HUES48 (cell line): ENCODE results near the gene RAG1.
A peak's percentile ranks its signal among the peaks of the same experiment; 100 is the strongest.
"Not testable (repeated sequence)": the region's sequence is repeated elsewhere in the genome, so short reads cannot be mapped to it uniquely, and the experiment has no call there.

ENCODE experiments used
- H3K27ac ChIP-seq: one replicate; pipeline ENCODE4 v1.7.0; 2013; ENCODE audit warnings: low read depth, low read length, inconsistent platforms
- H3K27me3 ChIP-seq: 2 replicates; pipeline ENCODE4 v1.6.1; 2013; ENCODE audit warnings: mild to moderate bottlenecking, low read length; ENCODE audit not compliant: control insufficient read depth, insufficient read depth
- H3K36me3 ChIP-seq: 2 replicates; pipeline ENCODE4 v1.6.1; 2013; ENCODE audit warnings: low read length; ENCODE audit not compliant: control insufficient read depth, insufficient read depth
- H3K4me1 ChIP-seq: 2 replicates; pipeline ENCODE4 v1.6.1; 2013; ENCODE audit warnings: mild to moderate bottlenecking, low read length; ENCODE audit not compliant: control insufficient read depth, insufficient read depth
- H3K4me3 ChIP-seq: 2 replicates; pipeline ENCODE4 v1.5.1; 2013; ENCODE audit warnings: mild to moderate bottlenecking, low read depth, low read length
- H3K9ac ChIP-seq: 2 replicates; pipeline ENCODE4 v1.6.1; 2013; ENCODE audit warnings: mild to moderate bottlenecking, low read depth, low read length, moderate library complexity
- H3K9me3 ChIP-seq: 2 replicates; pipeline ENCODE4 v1.6.1; 2013; ENCODE audit warnings: low read length; ENCODE audit not compliant: control insufficient read depth, insufficient read depth

The RAG1 gene

DNA sequence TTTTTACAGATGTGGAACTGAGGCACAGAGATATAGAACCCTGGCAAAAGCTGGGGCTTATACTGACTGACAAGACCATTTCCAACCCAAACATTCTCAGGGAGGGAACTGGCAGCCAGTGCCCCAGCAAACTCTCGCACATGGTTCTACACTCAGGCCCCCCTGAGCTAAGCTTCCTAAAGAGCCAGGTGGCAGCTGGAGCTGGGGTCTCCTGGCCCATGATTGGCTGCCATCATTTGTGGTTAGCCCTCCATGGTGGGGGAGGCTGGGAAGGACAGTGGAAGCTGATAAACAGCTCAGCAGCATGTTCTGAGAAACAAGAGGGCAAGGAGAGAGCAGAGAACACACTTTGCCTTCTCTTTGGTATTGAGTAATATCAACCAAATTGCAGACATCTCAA is at the start of gene RAG1:
TSS of gene RAG1 (plus strand) at position 314 of the 400 bp plus-strand sequence. CDS start 5,298 bp downstream, outside the sequence.
- Histone ChIP-seq H3K27ac (no peak within 1 kb of the TSS), H3K36me3 (no peaks in the 10 kb centered on the region), H3K4me1 (no peaks in the 10 kb centered on the region), H3K9ac (no peak within 1 kb of the TSS), H3K4me3 (no peak within 1 kb of the TSS), H3K9me3 (no peaks in the 10 kb centered on the region), H3K27me3 (no peaks in the 10 kb centered on the region)

DNA sequence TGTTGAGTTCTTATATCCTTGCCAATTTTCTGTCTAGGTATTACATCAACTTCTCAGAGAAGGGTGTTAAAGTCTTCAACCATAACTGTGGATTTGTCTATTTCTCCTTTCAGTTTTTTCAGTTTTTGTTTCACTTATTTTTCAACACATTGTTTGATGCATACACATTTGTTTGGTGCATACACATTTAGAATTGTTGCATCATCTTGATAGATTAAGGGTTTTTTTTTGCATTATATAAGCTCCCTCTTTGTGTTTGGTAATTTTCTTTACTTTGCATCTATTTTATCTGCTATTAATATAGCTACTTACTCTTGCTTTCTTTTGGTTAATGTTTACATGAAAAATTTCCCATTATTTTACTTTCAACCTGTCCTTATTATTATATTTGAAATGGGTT is 37.0 kb upstream of the RAG1 start:
- Histone ChIP-seq H3K27ac (no peak overlapping the region), H3K9me3 (peaks cover 2% of the 10 kb centered on the region; the same call in 1 of the 2 replicates), H3K36me3 (no peaks in the 10 kb centered on the region), H3K9ac (no peak overlapping the region), H3K4me3 (no peak overlapping the region), H3K4me1 (no peaks in the 10 kb centered on the region; the same call in 1 of the 2 replicates), H3K27me3 (no peaks in the 10 kb centered on the region)

DNA sequence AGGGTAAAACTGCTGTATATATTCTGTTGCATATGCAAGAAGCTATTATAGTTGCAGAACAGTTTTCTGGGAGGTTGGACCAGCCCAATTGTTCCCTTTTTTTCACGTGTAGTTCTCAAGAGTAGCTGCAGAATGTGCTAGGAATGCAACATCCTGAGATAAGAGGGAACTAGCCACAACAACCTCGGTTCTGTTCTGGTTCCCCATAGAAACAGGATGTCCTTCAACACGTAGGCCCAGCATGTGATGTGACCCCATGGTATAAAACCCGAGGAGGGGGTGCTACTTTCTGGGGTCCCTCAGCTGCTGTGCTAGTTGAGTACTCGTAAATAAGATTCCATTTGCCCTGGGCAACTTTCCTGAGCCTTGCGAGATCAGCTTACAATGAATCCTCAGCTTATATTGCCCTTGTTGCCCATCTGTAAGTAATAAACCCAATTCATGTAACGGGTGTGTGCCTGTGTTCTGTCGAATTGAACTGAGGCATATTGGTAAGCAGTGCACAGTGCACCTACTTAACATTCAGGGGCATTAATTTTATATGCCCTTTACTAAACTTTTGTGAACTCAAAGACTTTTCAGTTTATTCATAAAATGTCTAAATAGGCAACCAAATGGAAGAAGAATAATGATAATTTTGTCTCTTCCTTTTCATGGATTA is 34.7 kb upstream of the RAG1 start:
- no peak overlapping the region for H3K27ac ChIP-seq
- no peak overlapping the region for H3K4me3 ChIP-seq
- H3K36me3 ChIP-seq, result no peaks in the 10 kb centered on the region
- no peaks in the 10 kb centered on the region; the same call in 1 of the 2 replicates for H3K4me1 ChIP-seq
- no peaks in the 10 kb centered on the region for H3K9me3 ChIP-seq
- no peak overlapping the region for H3K9ac ChIP-seq
- H3K27me3 ChIP-seq, result no peaks in the 10 kb centered on the region

DNA sequence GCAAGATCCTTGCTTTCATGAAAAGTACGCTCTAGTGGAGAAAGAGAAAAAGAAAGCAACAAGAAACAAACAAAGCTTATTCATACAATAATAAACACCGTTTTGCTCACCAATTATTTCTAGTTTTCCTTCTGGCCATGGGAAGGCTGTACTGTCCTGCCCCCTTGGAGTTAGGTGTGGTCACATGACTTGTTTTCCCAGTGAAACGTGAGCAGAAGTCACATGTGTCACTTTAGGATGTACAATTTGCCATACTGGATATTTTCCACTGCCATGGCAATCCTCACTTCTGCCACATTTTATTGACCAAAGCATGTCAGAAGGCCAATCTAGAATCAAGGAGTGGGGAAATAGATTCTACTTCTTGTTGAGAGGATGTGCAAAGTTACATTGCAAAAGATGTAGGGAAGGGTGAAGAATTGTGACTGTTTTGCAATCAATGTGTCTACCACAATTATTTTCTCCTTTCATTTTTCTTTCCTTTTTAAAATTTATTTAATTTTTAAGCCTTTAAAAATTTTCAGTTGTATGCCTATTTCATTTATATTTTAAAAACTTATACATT is 33.4 kb upstream of the RAG1 start:
- Histone ChIP-seq H3K9ac (no peak overlapping the region), H3K4me3 (no peak overlapping the region), H3K36me3 (no peaks in the 10 kb centered on the region), H3K4me1 (no peaks in the 10 kb centered on the region; the same call in 1 of the 2 replicates), H3K27ac (no peak overlapping the region), H3K9me3 (no peaks in the 10 kb centered on the region), H3K27me3 (no peaks in the 10 kb centered on the region)

DNA sequence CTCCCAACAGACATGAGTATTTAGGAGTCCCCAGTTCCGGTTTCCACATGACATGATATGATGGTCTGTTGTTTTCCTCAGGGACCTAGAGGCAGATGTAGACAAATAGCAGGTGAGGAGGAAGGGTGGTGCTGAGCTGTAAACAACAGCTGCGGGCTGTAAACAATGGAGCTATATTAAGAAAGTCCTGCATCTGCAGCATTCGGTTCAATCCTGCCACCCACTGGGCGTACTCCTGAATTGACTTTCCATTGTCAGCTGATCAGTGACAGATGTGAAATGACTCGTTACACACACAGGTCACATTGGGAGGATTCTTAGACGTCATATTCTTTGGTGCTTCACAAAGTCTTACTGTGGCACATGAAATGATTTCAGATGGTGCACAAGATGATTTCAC is 26.8 kb upstream of the RAG1 start:
- H3K27me3 ChIP-seq, result no peaks in the 10 kb centered on the region
- no peaks in the 10 kb centered on the region for H3K36me3 ChIP-seq
- H3K4me3 ChIP-seq, result no peak overlapping the region
- H3K27ac ChIP-seq, result peak overlapping the region; percentile 14
- H3K4me1 ChIP-seq, result peaks cover 4% of the 10 kb centered on the region; the same call in 1 of the 2 replicates
- no peak overlapping the region for H3K9ac ChIP-seq
- no peaks in the 10 kb centered on the region for H3K9me3 ChIP-seq

DNA sequence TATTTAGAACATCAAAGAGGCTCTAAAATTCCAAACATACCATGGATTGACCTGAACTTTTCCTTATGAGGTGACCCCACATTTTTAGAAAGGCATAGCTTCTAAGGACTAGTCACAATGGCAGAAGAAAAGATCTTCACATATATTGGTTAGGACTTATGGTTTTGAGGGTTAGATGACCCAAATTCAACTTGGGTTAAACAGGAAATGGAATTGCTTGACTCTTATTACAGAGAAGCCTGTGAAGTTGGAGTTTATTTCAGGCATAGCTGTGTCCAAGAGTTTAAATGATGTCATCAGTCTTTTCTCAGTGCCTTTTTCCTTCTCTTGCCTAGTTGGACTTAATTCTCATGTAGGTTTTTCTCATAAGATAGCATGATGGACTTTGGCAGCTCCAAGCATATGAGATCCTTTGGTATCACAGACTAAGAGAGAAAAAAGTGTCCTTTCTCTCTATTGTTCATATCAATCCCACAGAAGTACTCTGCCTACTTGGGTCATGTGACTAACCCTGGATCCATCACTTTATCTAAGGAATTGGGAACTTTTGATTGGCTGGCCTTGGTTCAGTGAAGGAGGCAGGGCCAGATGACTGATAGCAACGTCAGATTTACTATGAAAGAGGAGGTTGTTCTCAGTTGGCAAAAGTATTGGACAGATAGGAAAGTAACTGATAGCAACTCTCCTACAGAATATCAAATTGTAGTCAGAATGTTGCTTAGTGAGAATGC is 17.3 kb upstream of the RAG1 start:
- Histone ChIP-seq H3K9me3 (no peaks in the 10 kb centered on the region; the same call in 1 of the 2 replicates), H3K4me3 (no peak overlapping the region), H3K27me3 (no peaks in the 10 kb centered on the region), H3K27ac (no peak overlapping the region), H3K36me3 (no peaks in the 10 kb centered on the region), H3K9ac (no peak overlapping the region), H3K4me1 (no peaks in the 10 kb centered on the region)

DNA sequence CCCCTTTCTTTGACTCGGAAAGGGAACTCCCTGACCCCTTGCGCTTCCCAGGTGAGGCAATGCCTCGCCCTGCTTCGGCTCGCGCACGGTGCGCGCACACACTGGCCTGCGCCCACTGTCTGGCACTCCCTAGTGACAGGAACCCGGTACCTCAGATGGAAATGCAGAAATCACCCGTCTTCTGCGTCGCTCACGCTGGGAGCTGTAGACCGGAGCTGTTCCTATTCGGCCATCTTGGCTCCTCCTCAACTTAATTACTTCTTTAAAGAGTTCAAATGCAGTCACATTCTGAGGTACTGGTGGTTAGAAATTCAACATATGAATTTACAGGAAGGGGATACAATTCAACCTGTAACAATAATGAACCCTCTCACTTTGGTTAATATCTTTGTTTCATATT is 10.4 kb upstream of the RAG1 start:
- not testable (repeated sequence) for H3K36me3 ChIP-seq, H3K9me3 ChIP-seq, H3K27me3 ChIP-seq, H3K27ac ChIP-seq, H3K4me1 ChIP-seq, H3K9ac ChIP-seq
- peak overlapping the region; percentile 9; the same call in 1 of the 2 replicates for H3K4me3 ChIP-seq

DNA sequence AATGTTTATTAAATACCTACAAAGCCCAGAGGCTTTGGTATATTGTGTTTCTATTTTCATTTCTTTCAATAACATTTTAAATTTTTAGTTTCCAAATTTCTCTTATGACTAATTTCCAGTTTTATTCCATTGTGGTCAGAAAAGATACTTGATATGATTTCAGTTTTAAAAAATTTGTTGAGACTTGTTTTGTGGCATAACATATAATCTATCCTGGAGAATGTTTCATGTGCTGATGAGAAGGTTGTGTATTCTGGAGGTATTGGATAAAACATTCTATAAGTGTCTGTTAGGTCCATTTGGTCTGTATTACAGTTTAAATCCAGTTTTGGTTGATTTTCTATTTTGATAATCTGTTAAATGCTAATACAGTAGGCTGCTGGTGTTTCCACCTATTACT is 9.8 kb upstream of the RAG1 start:
- no peaks in the 10 kb centered on the region for H3K4me1 ChIP-seq
- no peak overlapping the region for H3K9ac ChIP-seq
- no peak overlapping the region for H3K27ac ChIP-seq
- H3K36me3 ChIP-seq, result no peaks in the 10 kb centered on the region
- H3K27me3 ChIP-seq, result no peaks in the 10 kb centered on the region; the same call in 1 of the 2 replicates
- 0 out of 2 replicates have a peak overlapping the region, but pooled peaks have one; percentile 9 for H3K4me3 ChIP-seq
- peaks cover 6% of the 10 kb centered on the region for H3K9me3 ChIP-seq

DNA sequence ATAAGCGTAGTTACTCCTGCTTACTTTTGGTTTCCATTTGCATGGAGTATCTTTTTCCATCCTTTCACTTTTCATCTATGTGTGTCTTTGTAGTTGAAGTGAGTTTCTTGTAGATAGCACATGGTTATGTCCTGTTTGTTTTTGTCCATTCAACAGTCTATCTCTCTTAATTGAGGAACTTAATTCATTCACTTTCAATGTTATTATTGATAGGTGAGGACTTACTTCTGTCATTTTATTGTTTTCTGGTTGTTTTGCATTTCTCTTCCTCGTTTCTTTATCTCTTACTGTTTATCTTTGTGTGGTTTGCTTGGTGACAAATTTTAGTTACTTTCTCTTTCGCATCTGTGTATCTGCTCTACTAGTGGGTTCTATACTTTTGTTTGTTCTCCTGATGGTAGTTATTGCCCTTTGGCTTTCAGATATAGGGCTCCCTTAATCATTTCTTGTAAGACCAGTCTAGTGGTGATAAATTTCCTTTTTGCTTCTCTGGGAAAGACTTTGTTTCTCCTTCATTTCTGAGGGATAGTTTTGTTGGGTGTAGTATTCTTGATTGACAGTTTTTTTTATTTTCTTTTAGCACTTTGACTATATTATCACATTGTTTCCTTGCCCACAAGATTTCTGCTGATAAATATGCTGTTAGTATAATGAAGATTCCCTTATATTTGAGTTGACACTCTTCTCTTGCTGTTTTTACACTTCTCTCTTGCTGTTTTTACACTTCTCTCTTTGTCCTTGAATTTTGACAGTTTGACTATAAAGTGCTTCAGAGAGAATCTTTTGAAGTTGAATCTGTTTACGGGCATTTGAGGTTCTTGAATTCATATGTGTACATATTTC is 9.0 kb upstream of the RAG1 start:
- H3K9me3 ChIP-seq, result peaks cover 6% of the 10 kb centered on the region

DNA sequence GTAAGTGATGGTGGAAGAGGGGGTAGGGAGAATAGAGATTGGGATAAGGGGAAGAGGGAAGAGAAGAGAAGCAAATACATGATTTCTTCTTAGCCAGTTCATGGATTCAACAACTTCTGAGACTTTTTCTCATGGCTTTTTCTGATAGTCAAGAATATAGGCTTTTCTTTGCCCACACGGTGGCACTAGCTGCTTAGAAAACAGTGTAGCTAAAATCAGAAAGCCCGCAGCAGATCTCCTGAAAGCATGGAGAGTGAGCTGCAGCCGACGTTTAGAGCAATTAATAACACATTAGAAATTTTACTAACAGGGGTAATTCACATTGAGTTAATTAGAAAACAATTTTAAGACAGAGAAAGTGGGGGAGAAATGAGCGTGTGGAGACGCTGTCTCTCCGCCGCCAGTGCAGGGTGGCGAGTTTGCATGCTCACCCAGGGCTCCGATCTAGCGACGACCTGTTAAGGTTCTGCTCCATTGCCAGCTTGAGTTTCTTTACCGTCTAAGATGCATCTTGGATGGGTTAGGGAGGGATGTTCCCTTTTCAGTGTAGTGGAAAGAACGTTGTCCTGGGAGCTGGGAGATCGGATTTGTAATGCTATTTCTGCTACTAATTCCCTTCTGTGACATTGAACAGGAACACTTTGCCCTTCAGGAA is 3.3 kb upstream of the RAG1 start:
- Histone ChIP-seq H3K4me3 (peak overlapping the region; percentile 46), H3K27me3 (no peaks in the 10 kb centered on the region; the same call in 1 of the 2 replicates), H3K9ac (no peak overlapping the region), H3K9me3 (no peaks in the 10 kb centered on the region), H3K4me1 (no peaks in the 10 kb centered on the region), H3K27ac (no peak overlapping the region), H3K36me3 (no peaks in the 10 kb centered on the region)

More for the DNA sequence above, 9.0 kb upstream of the RAG1 start:
- no peaks in the 10 kb centered on the region for H3K4me1 ChIP-seq
- H3K36me3 ChIP-seq, result no peaks in the 10 kb centered on the region
- no peak overlapping the region for H3K4me3 ChIP-seq
- H3K27ac ChIP-seq, result no peak overlapping the region
- H3K9ac ChIP-seq, result no peak overlapping the region
- H3K27me3 ChIP-seq, result no peaks in the 10 kb centered on the region; the same call in 1 of the 2 replicates
